WI38 (cell line): ENCODE results near the gene STAC3.

ENCODE experiments used
- H3K4me3 ChIP-seq: 2 replicates; pipeline ENCODE4 v1.5.1; 2011; ENCODE audit warnings: low read depth, mild to moderate bottlenecking, control low read depth, low read length
- TF ChIP-seq, protein P1 (sequence below): IDR thresholded peaks from 2 replicates; pipeline ENCODE4 v1.5.1; 2012; ENCODE audit warnings: low read depth, mild to moderate bottlenecking, control low read depth, low read length

Gene STAC3

DNA sequence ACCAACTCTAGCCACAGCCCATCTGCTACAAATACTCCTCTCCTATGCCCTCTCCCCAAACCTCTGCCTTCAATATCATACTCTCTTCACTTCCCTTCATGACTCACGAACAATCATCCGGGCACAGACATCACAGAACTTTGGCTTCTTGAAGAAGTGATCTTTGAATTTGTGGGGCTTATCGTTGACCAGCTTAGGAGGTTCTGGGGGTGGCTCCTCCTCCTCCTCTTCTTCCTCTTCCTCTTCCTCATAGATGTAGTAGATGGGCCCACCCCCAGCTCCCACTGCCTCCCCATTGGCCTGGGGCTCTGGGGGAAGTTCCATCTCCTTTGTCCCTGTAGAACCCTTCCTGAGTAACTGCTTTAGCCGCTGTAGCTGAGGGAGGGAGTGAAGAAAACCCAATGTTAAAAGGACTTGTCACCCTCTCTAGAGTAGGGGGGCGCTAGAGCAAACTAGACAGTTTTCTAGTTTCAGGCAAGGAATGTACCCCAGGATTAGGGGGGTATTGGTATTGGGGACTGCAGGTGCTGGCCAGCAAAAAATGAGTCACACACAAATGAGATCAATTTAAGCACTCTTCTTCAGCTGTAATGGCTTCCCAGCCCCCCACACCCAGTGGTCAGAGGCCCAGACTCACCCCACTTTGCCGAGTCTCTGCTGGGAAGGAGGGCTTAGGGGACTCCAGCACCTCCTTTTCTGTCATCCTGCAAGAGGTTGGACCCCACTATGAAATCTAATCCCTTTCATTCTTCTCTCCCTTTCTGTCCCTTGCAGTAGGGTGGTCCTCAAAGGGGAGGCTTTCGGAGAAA is 1.8 kb downstream of the STAC3 start:
- TF ChIP-seq, protein P1, sequence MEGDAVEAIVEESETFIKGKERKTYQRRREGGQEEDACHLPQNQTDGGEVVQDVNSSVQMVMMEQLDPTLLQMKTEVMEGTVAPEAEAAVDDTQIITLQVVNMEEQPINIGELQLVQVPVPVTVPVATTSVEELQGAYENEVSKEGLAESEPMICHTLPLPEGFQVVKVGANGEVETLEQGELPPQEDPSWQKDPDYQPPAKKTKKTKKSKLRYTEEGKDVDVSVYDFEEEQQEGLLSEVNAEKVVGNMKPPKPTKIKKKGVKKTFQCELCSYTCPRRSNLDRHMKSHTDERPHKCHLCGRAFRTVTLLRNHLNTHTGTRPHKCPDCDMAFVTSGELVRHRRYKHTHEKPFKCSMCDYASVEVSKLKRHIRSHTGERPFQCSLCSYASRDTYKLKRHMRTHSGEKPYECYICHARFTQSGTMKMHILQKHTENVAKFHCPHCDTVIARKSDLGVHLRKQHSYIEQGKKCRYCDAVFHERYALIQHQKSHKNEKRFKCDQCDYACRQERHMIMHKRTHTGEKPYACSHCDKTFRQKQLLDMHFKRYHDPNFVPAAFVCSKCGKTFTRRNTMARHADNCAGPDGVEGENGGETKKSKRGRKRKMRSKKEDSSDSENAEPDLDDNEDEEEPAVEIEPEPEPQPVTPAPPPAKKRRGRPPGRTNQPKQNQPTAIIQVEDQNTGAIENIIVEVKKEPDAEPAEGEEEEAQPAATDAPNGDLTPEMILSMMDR: no peak
- no peak overlapping the region for H3K4me3 ChIP-seq

DNA sequence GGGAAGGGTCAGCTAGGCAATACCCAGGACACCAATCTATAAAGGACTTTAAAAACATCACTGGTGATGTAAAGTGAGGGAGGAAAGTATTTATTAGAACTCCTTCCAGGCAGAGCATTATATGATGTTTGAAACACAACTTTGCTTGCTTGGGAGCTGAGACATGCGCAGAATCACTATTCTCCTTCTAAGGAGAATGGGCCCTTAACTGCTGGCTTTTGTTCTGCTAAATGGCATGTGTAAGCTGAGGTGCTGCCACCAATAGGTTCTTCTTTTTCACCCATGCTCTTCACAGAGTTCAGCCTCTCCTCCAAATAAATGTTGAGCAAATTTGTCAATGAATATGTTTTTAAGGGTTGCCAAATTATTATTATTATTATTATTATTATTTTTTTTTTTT is 3.9 kb downstream of the STAC3 start:
- no peak overlapping the region for H3K4me3 ChIP-seq
- TF ChIP-seq, protein P1: no peak

DNA sequence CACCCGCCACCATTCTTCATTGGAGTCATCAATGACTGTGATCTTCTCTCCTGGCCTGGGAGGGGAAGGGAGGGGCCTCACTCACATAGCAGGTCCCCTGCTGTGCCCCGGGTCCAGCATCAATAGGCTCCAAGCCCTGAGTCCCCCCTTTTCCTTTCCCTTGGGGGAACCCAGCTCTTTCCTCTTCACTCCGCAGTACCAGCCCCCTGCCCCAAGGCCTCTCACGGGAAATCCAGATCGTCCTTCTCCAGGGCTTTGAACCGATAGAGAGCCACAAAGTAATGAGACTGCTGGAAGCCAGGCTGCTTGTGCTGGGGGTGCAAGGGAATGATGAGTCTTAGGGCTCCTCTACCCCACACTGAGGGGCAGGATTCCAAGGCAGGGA is 6.7 kb downstream of the STAC3 start:
- TF ChIP-seq, protein P1: no peak
- no peak overlapping the region for H3K4me3 ChIP-seq

DNA sequence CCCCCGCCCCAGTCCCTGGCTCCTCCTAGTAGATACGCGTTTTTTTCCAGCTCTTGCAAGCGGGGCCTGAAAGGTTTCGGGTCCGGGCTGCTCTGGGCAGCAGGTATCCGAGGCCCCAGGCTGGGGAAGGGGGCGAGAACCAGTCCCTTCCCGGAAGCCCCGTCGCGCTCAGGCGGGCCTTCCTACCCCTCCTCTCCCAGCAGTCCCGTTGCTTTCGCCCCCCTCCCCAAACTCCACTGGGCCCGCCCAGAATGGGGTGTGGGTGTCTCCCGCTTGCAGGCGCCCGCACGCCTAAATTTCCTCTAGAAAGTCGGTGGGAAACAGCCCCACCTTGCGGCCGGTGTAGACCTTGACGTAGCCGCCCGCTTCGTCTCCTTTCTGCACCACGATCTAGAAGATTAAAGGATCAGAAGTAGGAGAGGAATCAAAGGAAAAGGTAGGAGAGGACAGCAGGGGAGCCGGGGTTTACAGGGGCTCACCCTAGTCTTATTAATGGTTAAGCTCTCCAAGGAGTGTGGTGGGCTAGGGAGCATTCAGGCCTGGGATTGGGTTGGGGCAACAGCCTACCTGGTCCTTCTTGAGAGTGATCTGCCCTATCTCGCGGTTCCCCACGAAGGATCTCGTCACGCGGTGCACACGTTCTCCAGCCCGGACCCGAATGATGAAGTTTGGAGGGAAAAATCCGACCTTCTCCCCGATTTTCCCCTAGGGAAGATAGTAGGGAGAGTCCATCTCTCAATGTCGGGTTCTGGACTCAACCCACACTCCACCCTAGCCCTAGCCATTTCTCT is 7.3 kb downstream of the STAC3 start:
- TF ChIP-seq, protein P1: peak; percentile 71
- H3K4me3 ChIP-seq: peak overlapping the region; percentile 14; the same call in 1 of the 2 replicates

DNA sequence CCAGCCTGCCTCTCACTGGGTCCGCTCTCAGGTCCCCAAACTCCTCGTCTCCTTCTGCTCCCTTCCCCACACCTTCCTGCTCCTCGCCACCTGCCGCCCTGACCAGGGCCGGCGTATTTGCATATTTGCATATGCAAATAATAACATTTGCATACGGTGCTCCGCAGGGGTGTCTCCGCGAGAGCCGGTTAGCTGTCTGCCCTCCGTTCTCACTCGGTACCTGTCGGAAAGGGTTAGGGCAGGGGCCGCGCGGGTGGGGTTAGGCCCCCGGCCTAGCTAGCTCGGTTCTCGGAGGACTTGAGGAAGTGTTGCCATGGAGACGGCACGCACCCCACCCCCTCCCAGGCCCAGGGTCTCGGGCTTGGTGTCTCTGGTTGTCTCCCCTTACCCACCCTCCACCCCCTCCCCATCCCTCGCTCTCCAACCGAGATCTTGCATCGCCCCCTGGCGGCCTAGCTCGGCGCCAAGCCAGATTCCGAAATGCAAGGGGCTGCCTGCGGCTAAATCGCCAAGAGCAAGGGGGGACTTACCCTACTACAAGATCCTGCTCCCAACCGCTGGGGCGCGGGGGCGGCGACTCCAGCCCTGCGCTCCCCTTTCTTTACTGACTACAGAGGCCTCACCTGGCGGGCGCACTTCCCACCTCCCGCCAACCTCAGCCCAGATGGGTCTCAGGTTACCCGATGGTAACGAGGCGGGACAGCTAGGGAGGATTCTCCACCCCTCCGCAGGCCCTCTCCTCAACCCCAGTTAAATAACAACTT is 8.1 kb downstream of the STAC3 start:
- H3K4me3 ChIP-seq: no peak overlapping the region

DNA sequence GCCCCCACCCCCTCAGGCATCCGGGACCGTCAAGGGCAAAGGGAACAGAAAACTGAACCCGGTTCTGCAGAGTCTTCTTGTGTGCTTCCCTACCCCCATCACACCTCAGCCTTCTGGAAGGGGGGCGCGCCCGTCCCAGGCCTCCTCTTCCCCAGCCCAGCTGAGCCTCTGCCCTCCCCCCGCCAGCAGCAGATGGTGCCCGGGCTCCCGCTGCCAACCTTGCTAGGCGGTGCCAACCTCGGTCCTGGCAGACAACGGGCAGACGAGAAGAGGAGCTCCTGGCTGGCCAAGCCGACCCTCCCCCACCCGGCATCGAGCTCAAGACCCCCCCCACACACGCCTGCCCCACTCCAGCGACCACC is 8.7 kb downstream of the STAC3 start:
- no peak overlapping the region for H3K4me3 ChIP-seq
- TF ChIP-seq, protein P1: no peak

More for the DNA sequence above, 8.1 kb downstream of the STAC3 start:
- TF ChIP-seq, protein P1: peak; percentile 52
